Panc1 (cell line): ENCODE results near the gene ABCC8. TPM values are rescaled to one million over a fixed set of nuclear protein-coding genes. Genes with fewer than 3 reads are reported as not detected.

ENCODE experiments used
- ATAC-seq: fragments of 200-7000 bp; cut with Tn5 transposase; 2 replicates; pipeline ENCODE4 v1.9.1; 2020; ENCODE audit warnings: mild to moderate bottlenecking, moderate library complexity
- BruUV-seq: library from RNA; stranded (reverse); fragments of 400-500 nt; replicated peaks from 2 replicates; lab custom pipeline; 2021; lab: Mats Ljungman, UMichigan
- CTCF ChIA-PET: fragments of 300-600 bp; sonication (Branson Sonifier 250); formaldehyde crosslinking; loops from one replicate; lab custom pipeline; 2022; ENCODE audit warnings: antibody characterized with exemption; lab: Charles Lee
- POLR2A ChIA-PET: fragments of 300-600 bp; sonication (Branson Sonifier 250); formaldehyde crosslinking; loops from one replicate; lab custom pipeline; 2022; ENCODE audit warnings: antibody characterized with exemption; lab: Charles Lee
- DNase-seq: peaks from one replicate; pipeline ENCODE4 v3.0.0-alpha.2; 2010; ENCODE audit warnings: low read depth, low spot score
- H3K27ac ChIP-seq: 2 replicates; pipeline ENCODE4 v1.5.1; 2011; ENCODE audit warnings: mild to moderate bottlenecking, low read length, inconsistent platforms
- H3K27me3 ChIP-seq: fragments of 200-500 bp; sonication (Bioruptor generic); 2 replicates; pipeline ENCODE4 v1.6.0; 2014; ENCODE audit warnings: low read length, inconsistent platforms; ENCODE audit not compliant: control insufficient read depth, insufficient read depth
- H3K36me3 ChIP-seq: fragments of 200-500 bp; sonication (Bioruptor generic); 2 replicates; pipeline ENCODE4 v1.5.1; 2014; ENCODE audit warnings: inconsistent platforms, mild to moderate bottlenecking, low read length, moderate library complexity; ENCODE audit not compliant: control insufficient read depth, insufficient read depth
- H3K4me1 ChIP-seq: 2 replicates; pipeline ENCODE4 v1.5.1; 2011; ENCODE audit warnings: inconsistent platforms, mild to moderate bottlenecking, low read length, moderate library complexity; ENCODE audit not compliant: control insufficient read depth, insufficient read depth
- H3K4me3 ChIP-seq, 2 experiments: 2 replicates each; pipeline ENCODE4 v1.5.1; 2011 to 2012; ENCODE audit warnings: low read depth in 2 of 2, low read length in 2 of 2, mild to moderate bottlenecking in 2 of 2, inconsistent platforms in 1 of 2, moderate library complexity in 1 of 2
- H3K9me3 ChIP-seq: fragments of 200-500 bp; sonication (Bioruptor generic); 2 replicates; pipeline ENCODE4 v1.5.1; 2014; ENCODE audit warnings: low read depth, mild to moderate bottlenecking, inconsistent platforms, low read length, moderate library complexity; ENCODE audit not compliant: control insufficient read depth, insufficient read depth
- CTCF ChIP-seq: fragments of 450-650 bp; IDR thresholded peaks from 2 replicates; pipeline ENCODE4 v1.5.1; 2017; ENCODE audit warnings: mild to moderate bottlenecking
- POLR2AphosphoS5 ChIP-seq: IDR thresholded peaks from 2 replicates; pipeline ENCODE4 v1.6.1; 2012; ENCODE audit warnings: mild to moderate bottlenecking, low read depth, low read length, moderate library complexity
- REST ChIP-seq, 2 experiments: IDR thresholded peaks; 2 replicates each; pipeline ENCODE4 v1.6.1; 2011 to 2012; ENCODE audit warnings: low read depth in 2 of 2, control low read depth in 1 of 2, low read length in 1 of 2, mild to moderate bottlenecking in 1 of 2, moderate library complexity in 1 of 2; ENCODE audit not compliant: insufficient read depth in 1 of 2
- SIN3A ChIP-seq: IDR thresholded peaks from 2 replicates; pipeline ENCODE4 v1.6.1; 2012; ENCODE audit warnings: low read depth, mild to moderate bottlenecking, low read length, moderate library complexity, borderline replicate concordance; ENCODE audit not compliant: insufficient read depth
- TCF7L2 ChIP-seq: IDR thresholded peaks from 2 replicates; pipeline ENCODE4 v1.6.1; 2011; ENCODE audit warnings: mild to moderate bottlenecking, low read depth, low read length, inconsistent platforms
- in situ Hi-C: cut with HindIII; loops from 2 replicates; pipeline ENCODE4 v1.10.0; 2016; ENCODE audit warnings: low sequenced_read_pairs, low pct_unique_long_range_greater_than_20kb
- intact Hi-C: fragments of 100-400 bp; cut with micrococcal nuclease; formaldehyde crosslinking; loops from one replicate; pipeline ENCODE4 v1.10.0; 2022; ENCODE audit not compliant: unreplicated experiment
- total RNA-seq: library from RNA; stranded (reverse); gene quantifications from one replicate; pipeline ENCODE4 v1.2.1, GENCODE V29; 2021; ENCODE audit not compliant: unreplicated experiment

ABCC8 gene
- total RNA-seq, 1 experiment from 2014 or later, result 0.18 TPM

- ChIA-PET CTCF (no interaction called here), POLR2A (no interaction called here)
- Histone ChIP-seq H3K27ac (no peak overlapping the region), H3K27me3 (peaks cover 4% of the 10 kb centered on the region; the same call in 1 of the 2 replicates), H3K4me1 (no peaks in the 10 kb centered on the region), H3K9me3 (no peaks in the 10 kb centered on the region), H3K36me3 (no peaks in the 10 kb centered on the region), H3K4me3 (no peak overlapping the region)
- TF ChIP-seq REST (IDR thresholded peaks at IDR 0.05; ENCODE audit: insufficient read depth in 1 of 2, low read depth in 2 of 2, low read length in 1 of 2) (no peak), SIN3A (no peak), CTCF (no peak), POLR2AphosphoS5 (no peak), TCF7L2 (no peak)
- in situ Hi-C loops (no loop called here), intact Hi-C loops (no loop called here)
- no TSS peak for BruUV-seq
- ATAC-seq (no peak), DNase-seq (no peak)
These were observed 6.9 kb upstream of the ABCC8 start for GRCh38 chr11:17483505-17483904.

- ATAC-seq (no peak), DNase-seq (no peak)
- no TSS peak for BruUV-seq
- ChIA-PET CTCF (no interaction called here), POLR2A (no interaction called here)
- in situ Hi-C loops (no loop called here), intact Hi-C loops (no loop called here)
- Histone ChIP-seq H3K4me1 (no peaks in the 10 kb centered on the region), H3K27me3 (peaks cover 14% of the 10 kb centered on the region; the same call in 1 of the 2 replicates), H3K9me3 (no peaks in the 10 kb centered on the region), H3K36me3 (no peaks in the 10 kb centered on the region), H3K4me3 (no peak overlapping the region), H3K27ac (no peak overlapping the region)
- TF ChIP-seq TCF7L2 (no peak), SIN3A (no peak), CTCF (no peak), POLR2AphosphoS5 (no peak), REST (IDR thresholded peaks at IDR 0.05; ENCODE audit: insufficient read depth in 1 of 2, low read depth in 2 of 2, low read length in 1 of 2) (no peak)
These were observed 5.3 kb upstream of the ABCC8 start for GRCh38 chr11:17481905-17482304.
